Epithelial cell of proximal tubule (primary cell): ENCODE data around the gene TEAD2. TPM values are rescaled to one million over a fixed set of nuclear protein-coding genes. Genes with fewer than 3 reads are reported as not detected.

ENCODE experiments used
- DNase-seq: peaks from one replicate; pipeline ENCODE4 v3.0.0-alpha.2; 2011; ENCODE audit warnings: low read depth
- H3K4me3 ChIP-seq: 2 replicates; pipeline ENCODE4 v1.5.1; 2011; ENCODE audit warnings: low read depth, mild to moderate bottlenecking, low read length
- total RNA-seq: library from RNA; depleted of rRNA; stranded (reverse); fragments of >200 nt; gene quantifications from 2 replicates; pipeline ENCODE4 v1.2.3, GENCODE V29; 2015
- TF ChIP-seq, protein P1 (sequence below): conservative IDR thresholded peaks from 2 replicates; pipeline ENCODE4 v1.5.1; 2012; ENCODE audit warnings: low read depth, mild to moderate bottlenecking, low read length

Gene TEAD2
- total RNA-seq, 1 donor from 2014 or later: 89.5 TPM

DNA sequence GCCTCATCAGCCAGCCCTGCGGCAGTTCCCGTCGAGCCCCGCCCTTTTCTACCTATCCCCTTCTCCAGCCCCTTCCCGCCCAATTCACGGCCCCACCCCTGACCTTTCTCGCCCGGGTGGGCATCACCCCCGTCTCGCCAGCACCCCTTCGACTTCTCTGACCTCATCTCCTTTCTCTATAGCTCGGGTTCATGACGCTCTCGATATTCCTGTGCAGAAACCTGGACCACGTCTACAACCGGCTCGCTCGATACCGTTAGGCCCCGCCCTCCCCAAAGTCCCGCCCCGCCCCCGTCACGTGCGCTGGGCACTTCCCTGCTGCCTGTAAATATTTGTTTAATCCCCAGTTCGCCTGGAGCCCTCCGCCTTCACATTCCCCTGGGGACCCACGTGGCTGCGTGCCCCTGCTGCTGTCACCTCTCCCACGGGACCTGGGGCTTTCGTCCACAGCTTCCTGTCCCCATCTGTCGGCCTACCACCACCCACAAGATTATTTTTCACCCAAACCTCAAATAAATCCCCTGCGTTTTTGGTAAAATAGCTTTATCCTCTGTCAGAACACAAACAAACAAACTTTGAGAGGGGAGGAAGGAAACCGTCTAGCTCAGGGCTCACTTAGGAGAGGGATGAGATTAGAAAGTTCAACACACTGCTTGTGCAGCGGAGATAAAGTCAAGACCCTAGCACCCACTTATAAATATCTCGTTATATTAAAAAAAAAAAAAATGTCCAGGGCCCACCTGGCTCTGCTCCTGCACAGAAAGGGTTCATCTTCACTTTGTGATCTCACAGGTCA lies 21.9 kb downstream of the TEAD2 start:
- TF ChIP-seq, protein P1, sequence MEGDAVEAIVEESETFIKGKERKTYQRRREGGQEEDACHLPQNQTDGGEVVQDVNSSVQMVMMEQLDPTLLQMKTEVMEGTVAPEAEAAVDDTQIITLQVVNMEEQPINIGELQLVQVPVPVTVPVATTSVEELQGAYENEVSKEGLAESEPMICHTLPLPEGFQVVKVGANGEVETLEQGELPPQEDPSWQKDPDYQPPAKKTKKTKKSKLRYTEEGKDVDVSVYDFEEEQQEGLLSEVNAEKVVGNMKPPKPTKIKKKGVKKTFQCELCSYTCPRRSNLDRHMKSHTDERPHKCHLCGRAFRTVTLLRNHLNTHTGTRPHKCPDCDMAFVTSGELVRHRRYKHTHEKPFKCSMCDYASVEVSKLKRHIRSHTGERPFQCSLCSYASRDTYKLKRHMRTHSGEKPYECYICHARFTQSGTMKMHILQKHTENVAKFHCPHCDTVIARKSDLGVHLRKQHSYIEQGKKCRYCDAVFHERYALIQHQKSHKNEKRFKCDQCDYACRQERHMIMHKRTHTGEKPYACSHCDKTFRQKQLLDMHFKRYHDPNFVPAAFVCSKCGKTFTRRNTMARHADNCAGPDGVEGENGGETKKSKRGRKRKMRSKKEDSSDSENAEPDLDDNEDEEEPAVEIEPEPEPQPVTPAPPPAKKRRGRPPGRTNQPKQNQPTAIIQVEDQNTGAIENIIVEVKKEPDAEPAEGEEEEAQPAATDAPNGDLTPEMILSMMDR: no peak
- peak overlapping the region; percentile 52 for H3K4me3 ChIP-seq
- no peak for DNase-seq

DNA sequence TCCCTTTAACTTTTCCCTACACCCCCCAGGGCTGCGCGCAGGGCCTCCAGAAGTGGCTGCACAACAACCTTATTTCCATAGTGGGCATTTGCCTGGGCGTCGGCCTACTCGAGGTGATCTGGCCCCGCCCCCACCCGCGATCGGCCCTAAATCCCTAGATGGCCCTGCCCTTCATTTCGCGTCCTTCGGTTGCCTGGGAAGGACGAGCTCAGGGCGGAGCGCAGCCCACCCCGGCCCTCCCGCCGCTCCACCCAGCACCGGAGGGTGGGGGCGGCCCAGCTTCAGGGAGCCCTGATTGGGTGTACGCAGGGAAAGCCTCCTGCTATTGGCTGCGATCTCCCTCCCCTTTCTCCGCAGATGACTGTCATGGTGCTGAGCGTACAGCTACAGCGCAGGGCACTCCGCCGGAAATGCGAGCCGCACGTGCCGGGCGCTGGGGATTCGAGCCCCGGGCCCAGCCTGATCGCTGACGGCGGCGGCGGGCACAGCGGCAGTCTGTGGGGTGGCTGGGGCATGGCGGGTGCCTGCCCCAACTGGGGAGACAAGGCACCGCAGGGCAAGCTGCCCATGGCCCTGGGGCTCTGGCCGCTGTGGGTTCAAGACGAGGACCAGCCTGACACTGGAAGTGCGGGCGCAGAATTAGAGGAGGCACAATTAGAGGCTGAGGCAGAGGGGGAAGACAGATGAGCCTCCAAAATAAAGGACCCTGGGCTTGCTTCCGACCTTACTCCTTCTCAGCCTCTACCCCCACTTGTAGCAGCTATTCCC lies 22.7 kb downstream of the TEAD2 start:
- H3K4me3 ChIP-seq: peak overlapping the region; percentile 52
- DNase-seq: no peak
- TF ChIP-seq, protein P1: no peak

DNA sequence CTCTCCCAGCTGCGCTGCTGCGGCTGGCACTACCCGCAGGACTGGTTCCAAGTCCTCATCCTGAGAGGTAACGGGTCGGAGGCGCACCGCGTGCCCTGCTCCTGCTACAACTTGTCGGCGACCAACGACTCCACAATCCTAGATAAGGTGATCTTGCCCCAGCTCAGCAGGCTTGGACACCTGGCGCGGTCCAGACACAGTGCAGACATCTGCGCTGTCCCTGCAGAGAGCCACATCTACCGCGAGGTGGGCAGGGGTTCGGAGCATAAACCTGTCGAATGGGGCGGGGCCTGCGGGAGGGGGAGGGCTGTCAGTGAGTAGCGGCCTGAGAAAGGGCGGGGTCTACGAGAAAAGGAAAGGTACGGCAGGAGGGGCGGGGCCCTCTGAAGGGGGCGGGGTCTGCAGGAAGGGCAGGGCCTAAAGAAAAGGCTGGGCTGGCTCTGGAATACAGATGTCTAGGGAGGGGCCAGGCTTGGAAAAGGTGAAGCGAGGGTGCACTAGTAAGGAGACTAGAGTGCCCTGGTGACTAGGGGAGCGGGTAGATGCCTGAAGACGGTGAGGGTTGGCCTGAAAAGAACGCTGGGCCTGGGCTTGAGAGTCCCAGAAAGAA lies 23.4 kb downstream of the TEAD2 start:
- no peak for DNase-seq
- peak overlapping the region; percentile 52 for H3K4me3 ChIP-seq
- TF ChIP-seq, protein P1: no peak

DNA sequence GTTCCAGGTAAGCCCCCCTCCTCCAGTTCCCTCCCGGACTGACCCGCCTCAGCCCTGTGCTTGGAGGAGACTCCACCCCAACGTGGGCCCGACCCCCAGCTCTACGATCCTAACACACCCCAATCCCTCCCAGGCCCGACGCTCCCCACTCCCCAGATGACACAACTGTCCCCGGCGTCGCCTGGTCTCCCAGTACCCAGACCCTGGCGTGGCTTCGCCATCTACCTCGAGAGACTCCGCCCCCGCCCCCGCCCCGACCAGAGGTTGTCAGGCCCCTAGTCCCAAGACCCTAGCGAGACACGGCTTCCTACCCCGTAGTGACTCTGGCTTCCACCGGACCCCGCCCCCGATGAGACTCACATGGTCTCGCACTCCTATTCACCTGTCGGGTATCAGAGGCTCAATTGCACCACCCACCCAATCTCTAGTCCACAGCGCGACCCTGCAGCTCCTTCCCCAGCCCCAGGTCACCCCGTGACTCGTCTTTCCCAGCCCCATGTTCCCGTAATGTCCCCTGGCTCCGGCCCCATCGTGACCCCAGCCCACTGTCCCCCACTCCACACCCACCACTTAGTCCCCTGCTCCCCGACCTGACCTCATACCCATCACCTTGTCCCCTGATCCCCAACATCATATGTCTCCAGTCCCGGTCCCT lies 24.1 kb downstream of the TEAD2 start:
- TF ChIP-seq, protein P1: no peak
- H3K4me3 ChIP-seq: peak overlapping the region; percentile 52
- DNase-seq: no peak

DNA sequence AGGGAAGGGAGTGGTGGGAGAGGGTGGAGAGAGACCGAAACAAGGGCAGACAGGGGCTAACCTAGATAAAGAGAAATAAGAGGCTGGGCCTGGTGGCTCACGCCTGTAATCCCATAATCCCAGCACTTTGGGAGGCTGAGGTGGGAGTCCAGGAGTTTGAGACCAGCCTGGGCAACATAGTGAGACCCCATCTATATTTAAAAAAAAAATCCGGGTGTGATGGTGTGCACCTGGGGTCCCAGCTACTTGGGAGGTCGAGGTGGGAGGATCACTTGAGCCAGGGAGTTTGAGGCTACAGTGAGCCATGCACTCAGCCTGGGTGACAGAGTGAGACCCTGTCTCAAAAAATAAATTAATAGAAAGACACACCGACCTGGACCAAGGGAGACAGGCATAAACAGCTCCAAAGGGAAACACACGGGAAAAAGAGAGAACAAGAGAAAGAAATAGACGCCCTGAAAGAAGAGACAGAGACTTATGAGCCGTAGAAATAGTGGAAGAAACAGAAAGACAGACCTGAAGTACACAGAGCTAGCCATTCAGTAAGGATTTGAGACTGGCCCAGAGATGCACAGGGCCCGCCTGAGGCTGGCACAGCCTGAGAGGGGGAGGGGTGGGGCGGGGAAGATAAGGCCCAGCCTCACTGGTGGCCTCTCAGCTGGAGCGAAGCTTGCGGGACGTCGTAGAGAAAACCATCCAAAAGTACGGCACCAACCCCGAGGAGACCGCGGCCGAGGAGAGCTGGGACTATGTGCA lies 24.8 kb downstream of the TEAD2 start:
- TF ChIP-seq, protein P1: no peak
- H3K4me3 ChIP-seq: no peak overlapping the region
- DNase-seq: no peak
